ENCODE measurements around the gene GPR152.
"Not testable (repeated sequence)": the region's sequence is repeated elsewhere in the genome, so short reads cannot be mapped to it uniquely, and the experiment has no call there.

The GPR152 gene

DNA sequence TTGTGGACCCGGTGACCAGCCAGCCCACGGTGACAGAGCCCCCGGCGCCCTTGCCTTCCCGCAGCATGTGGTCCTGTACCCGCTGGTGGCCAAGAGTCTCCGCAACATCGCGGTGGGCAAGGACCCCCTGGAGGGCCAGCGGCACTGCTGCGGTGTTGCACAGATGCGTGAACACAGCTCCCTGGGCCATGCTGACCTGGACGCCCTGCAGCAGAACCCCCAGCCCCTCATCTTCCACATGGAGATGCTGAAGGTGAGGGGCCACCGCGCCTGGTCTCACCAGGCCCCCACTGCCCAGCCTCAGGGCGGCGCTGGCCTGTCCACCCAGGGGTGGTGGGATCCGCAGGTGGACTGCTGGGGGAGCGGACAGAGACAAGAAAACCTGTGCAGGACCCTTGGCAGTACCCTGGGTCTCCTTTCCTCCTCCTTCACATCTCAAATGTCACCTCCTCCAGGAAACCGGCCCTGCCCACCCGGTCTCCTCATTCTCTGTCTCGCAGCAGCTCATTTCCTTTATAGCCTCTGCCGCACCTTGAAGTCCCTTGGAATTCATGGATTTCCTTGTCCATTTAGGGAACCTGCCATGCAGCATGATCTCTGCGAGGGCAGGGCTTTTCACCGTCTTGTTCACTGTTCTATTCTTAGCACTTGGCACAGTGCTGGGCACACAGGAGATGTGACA lies 36.8 kb upstream of the GPR152 start:
- no peak for DNase-seq (ENCODE audit: low spot score)

DNA sequence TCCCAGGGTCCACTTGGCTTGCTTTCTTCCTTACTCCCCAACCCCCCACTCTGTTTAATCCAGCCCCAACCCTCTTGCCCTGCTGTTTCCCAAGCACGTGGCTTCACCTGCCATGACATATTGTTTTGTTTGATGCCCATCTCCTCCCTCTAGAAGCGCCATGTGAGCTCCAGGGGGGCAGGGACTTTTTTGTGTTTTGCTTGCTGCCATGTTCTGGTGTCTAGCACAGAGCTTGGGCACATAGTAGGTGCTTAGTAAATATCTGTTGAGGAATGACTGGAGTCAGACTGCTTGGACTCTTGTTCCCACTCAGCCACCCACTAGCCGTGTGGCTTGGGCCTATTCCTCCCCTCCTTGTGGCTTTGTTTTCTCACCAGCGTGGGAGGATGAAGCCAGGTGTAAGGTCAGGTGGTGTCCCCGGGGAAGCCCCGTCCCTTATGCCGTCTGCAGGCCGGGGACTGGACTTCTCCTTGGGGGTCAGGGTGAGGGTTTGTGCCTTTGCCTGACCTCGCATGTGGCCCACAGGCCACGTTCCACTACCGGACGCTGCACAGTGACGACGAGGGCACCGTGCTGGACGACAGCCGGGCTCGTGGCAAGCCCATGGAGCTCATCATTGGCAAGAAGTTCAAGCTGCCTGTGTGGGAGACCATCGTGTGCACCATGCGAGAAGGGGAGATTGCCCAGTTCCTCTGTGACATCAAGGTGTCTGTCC lies 34.1 kb upstream of the GPR152 start:
- no peak for DNase-seq (ENCODE audit: low spot score)

DNA sequence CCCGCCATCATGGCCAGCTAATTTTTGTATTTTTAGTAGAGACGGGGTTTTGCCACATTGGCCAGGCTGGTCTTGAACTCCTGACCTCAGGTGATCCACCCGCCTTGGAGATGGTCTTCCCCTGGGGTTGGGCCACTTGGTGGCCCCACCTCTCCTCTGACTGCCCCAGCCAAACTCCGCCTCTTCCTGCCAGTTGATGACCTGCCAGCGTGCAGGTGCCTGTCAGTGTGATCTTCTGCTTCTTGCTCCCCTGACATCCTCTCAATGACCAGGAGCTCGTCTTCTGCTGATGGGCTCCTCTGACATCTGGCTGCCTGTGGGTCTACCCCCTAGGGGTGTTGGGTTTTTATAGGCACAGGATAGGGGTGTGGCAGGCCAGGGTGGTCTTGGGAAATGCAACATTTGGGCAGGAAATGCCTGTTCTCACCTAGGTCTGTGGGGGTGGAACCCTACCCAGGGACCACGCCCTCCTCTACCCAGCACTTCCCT lies 33.4 kb upstream of the GPR152 start:
- not testable (repeated sequence) for DNase-seq (ENCODE audit: low spot score)

DNA sequence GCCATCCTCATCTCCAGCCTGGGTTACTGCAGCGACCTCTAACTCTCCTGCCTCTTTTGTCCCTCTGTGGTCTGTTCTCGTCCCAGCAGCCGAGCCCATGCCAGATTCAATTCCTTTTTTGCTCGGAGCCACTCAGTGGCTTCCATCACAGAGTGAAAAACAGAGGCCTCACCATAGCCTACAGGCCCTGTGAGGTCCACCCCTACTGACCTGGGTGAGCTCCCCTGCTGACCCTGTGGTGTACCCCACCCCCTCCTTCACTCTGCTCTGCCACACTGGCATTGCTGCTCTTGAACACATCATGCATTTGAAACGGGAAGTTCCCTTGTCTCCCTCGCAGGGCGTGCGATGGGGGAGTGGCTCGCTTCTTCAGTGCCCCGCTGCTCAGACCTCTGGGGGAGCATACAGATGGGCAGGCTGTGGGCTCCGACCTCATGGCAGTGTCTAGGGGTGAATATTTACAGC lies 32.4 kb upstream of the GPR152 start:
- no peak for DNase-seq (ENCODE audit: low spot score)

DNA sequence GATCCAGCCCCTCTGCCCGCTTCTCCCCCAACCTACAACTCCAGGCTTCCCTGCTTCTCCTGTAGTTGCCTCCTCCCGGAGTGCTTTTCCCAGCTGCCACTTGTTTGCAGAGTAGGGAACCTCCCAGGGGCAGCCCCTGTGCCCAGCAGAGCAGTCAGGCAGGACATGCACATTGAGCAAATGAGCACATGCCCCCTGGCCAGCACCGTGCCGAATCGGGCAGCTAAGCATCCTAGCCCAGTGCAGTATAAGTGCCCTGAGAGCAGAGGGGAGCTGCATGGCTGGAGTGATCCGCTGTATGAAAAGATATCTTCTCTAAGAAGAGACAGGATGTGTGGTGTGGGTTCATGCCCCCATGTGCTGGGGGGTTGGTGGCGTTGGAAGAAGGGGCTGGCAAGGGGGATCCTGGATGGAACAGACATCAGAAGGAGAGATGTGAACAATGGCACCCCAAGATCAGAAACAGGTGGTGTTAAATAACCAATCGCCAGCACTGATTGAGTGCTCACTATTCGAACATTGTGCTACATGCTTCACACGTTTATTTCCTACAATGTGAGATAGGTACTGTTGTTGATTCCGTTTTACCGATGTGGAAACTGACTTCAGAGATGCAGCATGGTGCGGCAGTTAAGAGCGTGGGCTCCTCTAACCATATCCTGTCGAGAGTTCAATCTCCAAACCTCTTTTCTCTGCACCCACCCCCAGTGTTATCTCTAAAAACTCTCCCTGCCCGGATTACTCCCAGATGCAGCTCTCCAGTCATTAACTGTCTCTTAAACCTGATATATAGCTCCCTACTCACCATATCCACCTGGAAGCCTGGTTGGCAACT lies 31.5 kb upstream of the GPR152 start:
- DNase-seq (ENCODE audit: low spot score), result no peak

DNA sequence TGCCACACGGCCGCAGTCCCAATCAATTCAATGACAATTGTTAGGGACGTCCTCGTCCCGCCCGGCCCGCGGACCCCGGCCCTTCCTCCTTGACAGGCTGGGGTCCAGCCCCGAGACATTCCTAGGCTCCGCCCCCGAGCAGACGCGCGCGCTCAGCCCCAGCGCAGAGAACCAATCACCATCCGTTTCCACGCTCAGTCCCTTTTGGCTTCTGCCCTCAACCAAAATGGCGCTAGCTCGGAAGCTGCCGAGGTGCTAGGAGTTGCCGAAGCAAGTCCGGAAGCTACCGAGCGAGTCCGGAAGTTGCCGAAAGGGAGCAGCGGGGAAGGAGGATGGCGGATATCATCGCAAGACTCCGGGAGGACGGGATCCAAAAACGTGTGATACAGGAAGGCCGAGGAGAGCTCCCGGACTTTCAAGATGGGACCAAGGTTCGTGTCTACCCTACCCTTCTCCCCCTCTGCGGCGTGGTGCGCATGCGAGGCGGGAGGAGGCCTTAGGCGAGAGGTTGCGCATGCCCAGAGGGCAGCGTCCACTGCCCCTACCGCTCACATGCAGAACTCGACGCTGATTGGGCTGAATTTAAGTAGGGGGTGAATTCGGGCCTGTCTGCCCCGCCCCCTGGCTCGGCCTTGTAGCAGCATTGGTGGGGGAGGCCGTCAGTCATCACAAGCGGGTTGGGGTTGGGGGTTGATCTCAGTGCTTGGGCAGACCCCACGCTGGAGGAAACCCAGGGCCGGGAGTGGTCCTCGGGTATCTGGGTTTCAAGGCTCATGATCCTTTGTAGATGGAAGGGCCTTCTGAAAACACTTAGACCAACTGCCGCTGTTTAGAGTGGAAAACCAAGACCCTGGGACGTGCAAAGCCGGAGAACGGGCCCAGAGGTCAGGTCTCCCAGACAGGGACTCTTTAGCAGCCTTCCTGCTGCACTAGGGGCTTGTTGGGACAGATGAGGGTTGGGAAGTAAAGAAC lies 30.6 kb upstream of the GPR152 start, which contains the start of gene AIP:
Gene AIP (plus strand): TSS at position 200 of the 972 bp plus-strand sequence. CDS start 133 bp downstream, at position 333.
- DNase-seq (ENCODE audit: low spot score), result peak; percentile 98

DNA sequence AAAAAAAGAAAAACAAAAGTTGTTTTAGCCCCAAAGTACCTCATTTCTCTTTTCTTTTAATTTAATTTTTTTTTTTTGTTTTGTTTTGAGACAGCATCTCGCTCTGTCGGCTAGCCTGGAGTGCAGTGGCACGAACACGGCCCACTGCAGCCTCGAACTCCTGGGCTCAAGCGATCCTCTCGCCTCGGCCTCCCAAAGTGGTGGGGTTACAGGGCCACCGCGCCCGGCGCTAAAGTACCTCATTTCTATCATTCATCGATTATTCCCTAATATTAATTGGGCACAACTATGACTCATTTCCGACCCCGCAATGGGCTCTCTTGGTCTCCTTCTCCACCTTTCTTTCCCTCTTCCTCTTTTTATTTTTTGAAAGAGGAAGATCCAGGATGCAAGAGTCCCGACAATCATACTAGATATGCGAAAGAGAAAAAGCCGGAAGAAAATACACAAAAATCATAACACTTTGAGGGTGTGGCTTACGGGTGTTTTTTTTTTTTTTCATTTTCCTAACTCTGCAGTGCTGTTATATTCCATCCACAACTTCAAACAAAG lies 29.8 kb upstream of the GPR152 start:
- DNase-seq (ENCODE audit: low spot score), result no peak

DNA sequence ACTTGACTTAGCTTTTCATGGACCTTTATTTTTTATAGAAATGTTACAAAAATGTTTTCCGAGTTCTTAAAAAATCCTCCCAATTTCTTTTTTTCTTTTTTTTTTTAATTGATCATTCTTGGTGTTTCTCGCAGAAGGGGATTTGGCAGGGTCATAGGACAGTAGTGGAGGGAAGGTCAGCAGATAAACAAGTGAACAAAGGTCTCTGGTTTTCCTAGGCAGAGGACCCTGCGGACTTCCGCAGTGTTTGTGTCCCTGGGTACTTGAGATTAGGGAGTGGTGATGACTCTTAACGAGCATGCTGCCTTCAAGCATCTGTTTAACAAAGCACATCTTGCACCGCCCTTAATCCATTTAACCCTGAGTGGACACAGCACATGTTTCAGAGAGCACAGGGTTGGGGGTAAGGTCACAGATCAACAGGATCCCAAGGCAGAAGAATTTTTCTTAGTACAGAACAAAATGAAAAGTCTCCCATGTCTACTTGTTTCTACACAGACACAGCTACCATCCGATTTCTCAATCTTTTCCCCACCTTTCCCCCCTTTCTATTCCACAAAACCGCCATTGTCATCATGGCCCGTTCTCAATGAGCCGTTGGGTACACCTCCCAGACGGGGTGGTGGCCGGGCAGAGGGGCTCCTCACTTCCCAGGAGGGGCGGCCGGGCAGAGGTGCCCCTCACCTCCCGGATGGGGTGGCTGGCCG lies 25.0 kb upstream of the GPR152 start:
- not testable (repeated sequence) for DNase-seq (ENCODE audit: low spot score)

DNA sequence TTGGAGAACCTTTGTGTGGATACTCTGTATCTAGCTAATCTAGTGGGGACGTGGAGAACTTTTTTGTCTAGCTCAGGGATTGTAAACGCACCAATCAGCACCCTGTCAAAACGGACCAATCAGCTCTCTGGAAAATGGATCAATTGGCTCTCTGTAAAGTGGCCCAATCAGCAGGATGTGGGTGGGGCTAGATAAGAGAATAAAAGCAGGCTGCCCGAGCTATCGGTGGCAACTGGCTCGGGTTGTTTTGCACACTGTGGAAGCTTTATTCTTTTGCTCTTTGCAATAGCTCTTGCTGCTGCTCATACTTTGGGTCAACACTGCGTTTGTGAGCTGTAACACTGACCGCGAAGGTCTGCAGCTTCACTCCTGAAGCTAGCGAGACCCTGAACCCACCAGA lies 24.2 kb upstream of the GPR152 start:
- not testable (repeated sequence) for DNase-seq (ENCODE audit: low spot score)

DNA sequence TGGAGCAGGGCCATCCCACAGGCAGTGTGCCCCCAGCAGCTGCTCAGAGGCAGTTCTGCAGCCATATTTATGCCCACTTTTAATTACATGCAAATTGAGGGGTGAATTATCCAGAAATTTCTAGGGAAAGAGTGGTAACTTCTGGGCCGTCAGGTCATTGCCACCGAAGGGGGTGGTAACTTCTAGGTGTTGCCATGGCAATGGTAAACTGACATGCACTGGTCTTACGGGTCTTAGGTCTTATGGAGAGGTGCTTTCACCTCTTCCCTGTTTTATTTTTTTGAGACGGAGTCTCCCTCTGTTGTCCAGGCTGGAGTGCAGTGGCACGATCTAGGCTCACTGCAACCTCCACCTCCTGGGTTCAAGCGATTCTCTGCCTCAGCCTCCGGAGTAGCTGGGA lies 20.4 kb upstream of the GPR152 start:
- no peak for DNase-seq (ENCODE audit: low spot score)

DNA sequence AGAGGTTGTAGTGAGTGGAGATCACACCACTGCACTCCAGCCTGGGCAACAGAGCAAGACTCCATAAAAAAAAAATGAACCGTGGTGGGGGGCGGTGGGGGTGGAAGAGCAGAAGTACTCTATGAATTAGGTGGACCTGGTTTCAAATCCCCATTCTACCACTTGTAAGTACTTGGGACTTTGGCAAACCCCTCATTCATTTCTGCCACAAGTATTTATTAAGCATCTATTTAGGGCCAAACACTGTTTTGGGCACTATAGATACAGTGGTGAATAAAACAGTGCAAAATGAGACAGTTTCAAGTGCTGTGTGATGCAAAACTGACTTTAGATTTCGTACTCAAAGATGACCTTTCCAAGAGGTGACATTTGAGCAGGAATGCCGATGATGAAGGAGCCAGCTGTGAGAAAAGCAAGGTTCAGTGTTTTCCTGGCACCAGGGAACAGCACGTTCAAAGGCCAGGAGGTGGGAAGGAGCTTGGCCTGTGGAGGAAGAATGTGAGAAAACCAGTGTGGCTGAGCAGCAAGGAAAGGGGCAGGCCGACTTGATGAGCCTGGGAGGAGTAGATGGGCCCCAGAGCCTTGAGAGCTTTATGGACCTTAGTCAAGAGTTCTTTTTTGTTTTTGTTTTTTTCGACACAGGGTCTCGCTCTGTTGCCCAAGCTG lies 17.9 kb upstream of the GPR152 start:
- no peak for DNase-seq (ENCODE audit: low spot score)

DNA sequence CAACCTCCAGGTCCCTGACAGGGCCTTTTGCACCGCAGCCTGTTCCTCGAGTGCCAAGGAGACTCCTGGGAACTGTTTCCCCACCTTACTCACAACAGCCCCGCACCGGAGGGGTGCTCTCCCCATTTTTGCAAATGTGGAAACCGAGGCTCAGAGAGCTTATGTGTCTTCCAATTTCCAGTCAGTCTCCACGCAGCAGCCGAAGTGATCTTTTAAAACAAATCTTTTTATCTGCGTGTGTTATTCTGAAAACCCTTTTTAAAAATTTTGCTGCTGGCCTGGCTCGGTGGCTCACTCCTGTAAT lies 16.9 kb upstream of the GPR152 start:
- no peak for DNase-seq (ENCODE audit: low spot score)

DNA sequence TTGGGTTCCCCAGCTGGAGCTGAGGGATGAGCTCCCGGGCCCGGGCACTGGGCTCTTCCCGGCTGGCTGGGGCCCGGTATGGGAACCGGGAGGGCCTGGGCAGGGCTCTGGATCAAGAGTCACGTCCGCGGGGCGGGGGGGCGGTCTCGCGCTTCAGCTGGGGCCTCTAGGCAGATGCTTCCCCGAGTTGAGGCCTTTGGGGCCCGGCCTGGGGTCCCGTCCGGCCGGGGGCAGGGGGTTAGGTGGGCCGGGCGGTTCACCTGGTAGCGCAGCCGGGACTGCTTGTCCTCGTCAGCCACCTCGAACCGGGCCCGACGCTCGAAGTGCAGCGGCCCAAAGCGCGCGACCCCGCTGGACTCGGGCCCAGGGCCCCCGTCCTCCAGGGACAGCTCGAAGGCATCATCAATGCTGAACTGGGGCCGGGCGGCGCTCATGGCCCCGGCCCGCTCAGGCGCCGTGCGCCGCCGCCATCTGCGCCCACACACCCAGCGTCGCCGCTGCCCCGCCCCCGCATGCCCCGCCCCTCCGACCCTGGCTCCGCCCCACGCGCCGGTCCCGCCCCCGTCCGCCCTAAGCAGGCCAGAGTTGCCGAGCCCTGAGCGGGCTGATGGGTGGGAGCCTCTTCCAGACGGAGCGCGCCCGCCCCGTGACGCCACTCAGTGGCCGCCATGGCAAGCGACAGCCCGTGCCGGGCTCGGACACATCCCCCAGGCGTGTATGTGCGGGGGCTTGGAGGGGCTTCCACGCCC lies 16.4 kb upstream of the GPR152 start, which contains the start of gene TMEM134:
Gene TMEM134 (minus strand): TSS at position 493 of the 749 bp plus-strand sequence. CDS start 59 bp downstream, at position 434.
- DNase-seq (ENCODE audit: low spot score), result peak; percentile 94

DNA sequence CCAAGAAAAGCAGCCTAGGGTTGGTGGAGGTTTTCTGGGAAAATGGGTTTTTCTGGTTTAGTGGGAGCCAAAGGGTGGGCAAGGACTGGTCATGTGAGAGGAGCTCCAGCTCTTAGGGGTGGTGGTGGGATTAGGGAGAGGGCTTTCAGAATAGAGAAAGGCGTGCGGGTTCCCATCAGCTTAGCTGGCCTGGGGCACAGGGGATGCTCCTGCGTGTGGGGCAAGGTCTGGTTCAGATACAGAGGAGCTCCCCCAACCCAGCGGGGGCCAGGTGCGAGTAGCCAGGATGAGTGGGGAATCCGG lies 15.9 kb upstream of the GPR152 start:
- DNase-seq (ENCODE audit: low spot score), result no peak

DNA sequence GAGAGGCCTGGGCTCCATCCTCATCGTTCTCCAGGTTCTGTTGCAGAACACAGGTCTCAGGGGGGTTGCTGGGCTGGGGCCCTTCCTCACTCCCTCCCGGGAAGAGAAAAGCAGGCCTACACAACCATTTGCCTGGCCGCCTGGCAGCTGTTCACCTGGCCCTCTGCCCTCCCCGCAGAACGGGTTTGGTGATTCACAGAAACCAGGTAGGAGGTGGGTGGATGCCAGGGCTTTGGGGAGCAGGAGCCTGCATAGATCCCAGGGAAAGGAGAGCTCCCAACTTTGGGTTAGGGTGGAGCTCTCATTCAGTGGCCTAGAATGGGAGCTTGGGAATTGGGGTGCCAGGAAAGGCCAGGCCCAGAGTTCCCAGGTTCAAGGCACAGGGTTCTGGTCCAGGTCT lies 15.5 kb upstream of the GPR152 start:
- DNase-seq (ENCODE audit: low spot score), result no peak

DNA sequence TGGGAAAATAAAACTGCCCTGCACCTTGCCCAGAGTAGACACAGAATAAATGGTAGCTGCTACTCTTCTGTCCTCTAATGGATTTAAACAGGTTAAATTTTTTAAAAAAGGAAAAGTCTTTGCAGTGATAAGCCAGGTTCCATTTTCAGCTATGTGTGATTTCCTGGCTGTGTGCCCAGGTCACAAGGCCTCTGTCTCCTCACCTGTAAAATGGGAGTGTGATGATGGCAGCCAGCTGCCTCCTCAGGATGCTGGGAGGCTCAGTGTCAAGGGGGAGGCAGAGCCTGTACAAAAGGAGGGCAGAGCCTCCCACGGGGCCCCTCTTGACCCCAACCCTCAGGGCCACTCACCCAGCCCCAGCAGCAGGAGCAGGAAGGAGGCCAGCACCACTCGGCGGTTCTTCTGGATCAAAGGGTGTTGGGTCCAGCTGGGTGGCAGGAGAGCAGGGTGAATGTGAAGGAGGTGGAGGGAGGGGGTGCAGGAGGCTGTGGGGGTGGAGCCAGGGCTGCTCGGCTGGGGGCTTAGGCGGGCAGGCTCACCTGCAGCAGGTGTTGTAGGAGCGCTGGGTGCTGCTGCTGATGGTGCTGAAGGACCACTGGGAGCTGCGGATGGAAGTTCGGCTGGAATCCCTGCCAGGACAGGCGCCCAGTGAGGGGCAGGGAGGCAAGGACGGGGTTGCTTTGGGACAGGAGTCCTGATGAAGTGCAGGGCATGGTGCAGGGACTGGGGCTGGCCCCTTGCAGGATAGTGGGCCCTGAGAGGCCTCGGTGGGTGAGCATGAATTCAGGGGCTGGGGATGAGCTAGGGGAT lies 14.6 kb upstream of the GPR152 start:
- DNase-seq (ENCODE audit: low spot score), result no peak

DNA sequence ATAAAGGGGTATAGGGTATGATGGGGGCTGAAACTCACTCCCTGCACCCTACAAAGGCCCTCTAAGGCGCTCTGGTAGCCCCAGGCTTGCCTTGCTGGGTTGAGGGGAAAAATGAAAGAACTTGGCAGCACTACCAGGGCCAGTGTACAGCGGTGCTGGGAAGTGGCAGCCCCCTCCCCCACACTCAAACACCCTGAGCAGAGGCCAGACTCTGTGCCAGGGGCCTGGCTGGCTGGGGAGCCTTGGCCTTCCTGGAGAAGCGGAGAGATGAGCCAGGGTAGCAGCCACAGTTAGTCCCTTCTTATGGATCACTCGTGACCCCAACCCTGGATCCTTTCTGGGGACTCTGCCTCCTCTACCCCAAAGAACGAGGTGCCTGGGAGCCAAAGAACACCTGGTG lies 13.8 kb upstream of the GPR152 start:
- DNase-seq (ENCODE audit: low spot score), result no peak

DNA sequence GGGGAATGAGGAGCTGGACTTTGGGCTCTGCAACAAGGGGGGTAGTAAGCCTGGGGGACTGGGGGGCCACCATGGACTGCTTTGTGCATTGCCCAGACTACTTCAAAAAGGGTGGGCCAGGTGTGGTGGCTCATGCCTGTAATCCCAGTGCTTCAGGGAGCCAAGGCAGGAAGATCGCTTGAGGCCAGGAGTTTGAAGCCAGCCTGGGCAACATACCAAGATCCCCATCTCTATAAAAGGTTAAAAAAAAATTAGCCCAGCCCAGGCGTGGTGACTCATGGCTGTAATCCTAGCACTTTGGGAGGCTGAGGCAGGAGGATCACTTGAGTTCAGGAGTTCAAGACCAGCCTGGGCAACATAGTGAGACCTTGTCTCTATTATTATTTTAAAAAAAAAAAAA lies 13.0 kb upstream of the GPR152 start:
- DNase-seq (ENCODE audit: low spot score), result not testable (repeated sequence)

DNA sequence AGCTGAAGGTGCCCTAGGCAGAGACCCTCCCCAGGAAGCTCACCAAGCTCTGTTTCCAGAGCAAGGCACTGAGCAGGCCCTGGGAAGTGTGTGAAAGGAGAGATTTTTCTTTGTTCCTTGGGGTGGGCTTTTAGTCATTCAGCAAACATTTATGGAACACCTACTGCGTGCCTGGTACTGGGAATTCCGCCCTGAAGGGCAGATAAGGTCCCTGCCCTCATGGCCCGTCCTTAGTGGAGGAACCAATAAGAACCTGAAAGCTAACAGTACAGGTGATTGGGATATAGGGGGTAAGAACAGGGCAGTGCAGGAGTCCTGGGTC lies 12.6 kb upstream of the GPR152 start:
- no peak for DNase-seq (ENCODE audit: low spot score)
